ENCODE data around the gene HOXD4.

HOXD4 gene

DNA sequence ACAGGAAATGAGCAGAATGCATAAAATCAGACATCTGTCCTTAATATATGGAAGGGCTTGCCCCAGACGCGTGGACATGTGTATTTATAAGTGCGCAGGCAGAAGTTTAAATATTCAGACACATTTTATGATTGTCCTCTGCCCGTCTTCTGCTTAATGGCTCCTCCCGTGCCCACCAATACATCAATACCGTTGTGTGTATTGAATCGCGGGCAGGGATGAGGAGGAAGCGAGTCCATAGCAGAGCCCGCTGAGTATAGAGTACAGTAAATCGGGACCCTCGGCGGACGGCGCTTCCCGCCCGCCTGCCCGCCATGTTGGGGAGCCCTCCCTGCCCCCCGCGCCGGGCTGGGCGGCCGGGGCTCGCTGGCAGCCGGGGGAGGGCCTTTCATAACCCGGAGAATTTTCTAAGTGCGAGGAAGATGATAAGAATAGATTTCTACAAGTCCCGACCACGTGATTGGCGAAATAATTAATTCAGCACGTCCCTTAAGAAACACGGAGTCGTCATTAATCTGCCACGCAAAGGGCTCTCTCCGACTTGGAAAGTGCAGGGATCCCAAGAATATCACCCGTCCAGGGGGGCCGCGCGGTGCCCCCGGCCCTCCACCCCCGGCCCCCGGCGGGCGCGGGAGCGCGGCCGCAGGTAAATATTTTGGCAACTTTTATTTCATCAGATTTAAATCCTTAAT is 5.6 kb downstream of the HOXD4 start, which contains the start of gene HOXD3:
Gene HOXD3, plus strand, starts transcription at position 501 of the 692 bp plus-strand sequence. CDS start 11,808 bp downstream, outside the sequence.
- DNase-seq (ENCODE audit: low read depth) = no peak

DNA sequence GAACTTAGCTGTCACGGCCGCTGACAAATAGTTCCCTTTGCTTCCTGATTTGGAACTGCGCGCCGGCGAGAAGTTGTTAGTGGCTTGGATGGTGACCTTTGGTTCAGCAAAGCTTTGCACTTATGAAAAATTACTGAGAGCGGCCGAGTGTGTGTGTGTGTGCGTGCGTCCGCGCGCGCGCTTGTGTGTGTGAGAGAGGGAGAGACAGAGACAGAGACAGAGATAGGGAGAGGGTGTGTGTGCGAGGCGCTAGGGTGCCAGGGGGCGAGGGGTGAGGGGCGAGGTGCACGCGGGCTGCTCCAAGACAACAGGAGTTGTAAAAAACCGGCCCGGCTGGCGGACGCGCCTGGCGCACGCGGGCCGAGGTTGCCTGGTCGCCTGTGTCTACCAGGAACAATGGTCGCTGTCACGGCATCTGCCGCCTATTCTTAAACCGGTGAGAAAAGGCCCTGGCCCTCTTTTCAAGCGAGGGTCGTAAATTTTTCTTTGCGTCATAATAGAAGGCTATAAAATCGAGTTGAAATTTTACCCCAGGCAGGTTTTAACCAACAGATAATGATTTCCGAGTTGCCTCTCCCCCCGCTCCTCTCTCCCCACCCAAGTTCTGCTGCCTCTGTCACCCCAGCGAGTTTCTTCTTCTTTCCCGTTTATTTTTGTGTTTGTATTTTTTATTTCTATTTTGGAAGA is 6.3 kb downstream of the HOXD4 start:
- DNase-seq (ENCODE audit: low read depth) = no peak

DNA sequence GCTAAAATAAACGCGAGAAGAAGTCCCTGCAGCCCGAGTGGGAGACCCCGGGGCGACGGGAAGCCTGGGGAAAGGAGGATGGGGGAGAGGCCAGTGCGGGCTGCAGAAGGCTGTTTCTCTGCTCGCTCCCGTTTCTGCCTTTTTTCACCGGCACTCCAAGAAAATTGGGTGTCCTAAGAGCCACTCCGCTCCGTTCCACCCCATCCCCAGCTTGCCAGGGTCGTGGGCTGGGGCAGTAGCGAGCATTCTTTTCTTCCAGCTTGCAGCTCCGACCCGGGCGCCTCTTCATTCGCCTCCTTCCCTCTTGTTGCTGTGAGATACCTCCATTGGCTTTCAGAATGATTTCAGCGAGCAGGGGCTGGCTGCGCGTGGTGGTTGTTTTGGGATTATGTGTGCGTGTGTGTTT is 6.8 kb downstream of the HOXD4 start:
- no peak for DNase-seq (ENCODE audit: low read depth)

DNA sequence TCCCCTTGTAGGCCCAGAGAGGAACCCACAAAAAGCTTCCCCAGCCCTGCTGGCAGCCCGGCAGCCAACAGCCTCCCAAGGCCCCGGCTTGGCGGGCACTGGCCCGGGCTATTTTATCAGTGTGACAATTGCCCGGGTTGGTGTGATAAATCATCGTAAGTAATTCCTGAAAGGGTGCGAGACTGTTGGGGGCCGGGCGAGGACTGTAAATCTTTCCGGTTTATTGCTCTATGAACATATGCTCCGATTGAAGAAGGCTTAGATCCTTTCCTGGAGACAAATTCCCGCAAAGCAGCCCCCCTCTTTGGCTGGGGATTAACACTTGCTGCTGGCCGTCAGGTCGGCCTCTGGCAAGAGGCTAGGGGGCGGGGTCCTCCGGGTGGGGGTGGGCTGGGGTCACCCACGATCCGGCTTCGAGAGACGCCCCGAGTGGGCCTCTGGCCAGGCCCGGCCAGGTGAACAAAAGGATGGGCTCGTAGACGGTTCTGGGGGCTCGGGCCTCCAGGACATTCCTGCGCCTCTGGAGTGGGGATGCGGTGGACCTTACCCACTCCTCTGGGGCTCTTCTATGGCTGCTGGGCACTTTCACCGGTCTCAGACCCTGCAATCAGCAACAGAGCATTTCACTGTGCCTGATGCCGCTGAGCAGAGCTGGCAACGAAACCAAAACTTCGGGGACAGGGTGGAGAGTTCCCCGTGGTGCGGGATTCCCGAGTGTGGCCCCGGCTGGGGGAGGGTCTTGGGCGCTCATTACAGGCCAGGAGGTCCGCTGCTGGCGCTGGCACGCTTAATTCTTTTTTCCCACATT is 7.7 kb downstream of the HOXD4 start:
- no peak for DNase-seq (ENCODE audit: low read depth)

DNA sequence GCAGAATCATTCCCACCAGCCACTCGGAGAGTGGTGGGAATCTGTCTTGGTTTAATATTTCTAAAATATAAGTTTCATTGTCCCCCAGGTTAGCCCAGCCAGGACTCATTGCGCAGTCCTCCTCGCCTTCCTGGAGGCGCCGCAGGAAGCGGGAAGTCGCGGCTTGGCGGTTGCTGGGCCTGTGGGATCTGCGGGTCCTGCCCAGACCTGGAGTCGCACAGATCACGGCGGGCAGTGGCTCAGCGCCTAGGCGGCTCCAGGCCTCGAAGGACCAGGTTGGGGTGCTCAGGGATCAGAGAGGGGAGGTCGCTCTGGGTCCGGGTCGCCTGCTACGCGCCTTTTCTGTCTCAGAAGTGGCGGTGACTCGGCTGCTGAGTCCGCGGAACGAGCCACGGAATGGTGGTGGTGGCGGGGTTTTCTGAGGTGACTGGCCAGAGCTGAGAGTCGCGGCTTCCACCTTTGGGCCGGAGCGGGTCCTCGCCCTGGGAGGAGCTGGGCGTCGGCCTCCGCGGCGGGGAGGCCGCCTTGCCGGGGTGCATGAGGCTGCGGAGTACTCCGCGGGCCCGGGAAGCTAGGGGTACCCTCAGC is 8.4 kb downstream of the HOXD4 start:
- DNase-seq (ENCODE audit: low read depth) = no peak

DNA sequence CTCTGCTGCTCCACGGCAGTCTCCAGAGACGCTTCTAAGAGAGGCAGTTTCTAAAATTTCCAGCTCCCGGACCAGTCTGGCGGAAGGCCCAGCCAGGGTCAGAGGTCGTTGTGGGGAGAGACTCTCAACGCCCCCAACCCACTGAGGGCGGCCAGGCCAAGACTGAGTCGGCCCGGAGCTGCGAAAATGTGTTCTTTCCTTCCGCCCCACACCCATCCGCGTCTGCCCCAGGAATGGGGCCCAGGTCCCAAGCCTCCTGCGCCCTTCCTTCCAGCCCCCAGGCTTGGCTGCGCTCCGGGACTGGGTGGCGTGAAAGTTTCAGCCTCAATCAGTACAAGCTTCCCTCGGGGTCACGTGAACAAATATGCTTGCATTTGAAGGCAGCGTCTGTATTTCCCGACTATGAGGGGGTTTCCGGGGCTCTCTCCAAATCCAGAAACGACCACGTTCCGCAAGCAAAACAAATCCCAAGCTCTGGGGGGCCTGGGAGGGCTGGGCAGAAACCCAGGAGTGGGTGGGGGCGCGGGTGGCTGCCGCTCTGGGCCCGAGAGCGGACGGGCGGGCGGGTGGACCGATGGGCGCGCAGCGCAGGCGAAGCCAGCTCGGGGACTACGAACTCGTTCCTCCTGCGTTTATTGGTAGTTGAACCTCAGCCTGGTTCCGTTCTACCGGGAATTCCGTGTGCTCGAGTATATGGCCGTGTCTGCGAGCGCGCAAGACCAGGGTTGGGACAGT is 9.1 kb downstream of the HOXD4 start:
- no peak for DNase-seq (ENCODE audit: low read depth)

DNA sequence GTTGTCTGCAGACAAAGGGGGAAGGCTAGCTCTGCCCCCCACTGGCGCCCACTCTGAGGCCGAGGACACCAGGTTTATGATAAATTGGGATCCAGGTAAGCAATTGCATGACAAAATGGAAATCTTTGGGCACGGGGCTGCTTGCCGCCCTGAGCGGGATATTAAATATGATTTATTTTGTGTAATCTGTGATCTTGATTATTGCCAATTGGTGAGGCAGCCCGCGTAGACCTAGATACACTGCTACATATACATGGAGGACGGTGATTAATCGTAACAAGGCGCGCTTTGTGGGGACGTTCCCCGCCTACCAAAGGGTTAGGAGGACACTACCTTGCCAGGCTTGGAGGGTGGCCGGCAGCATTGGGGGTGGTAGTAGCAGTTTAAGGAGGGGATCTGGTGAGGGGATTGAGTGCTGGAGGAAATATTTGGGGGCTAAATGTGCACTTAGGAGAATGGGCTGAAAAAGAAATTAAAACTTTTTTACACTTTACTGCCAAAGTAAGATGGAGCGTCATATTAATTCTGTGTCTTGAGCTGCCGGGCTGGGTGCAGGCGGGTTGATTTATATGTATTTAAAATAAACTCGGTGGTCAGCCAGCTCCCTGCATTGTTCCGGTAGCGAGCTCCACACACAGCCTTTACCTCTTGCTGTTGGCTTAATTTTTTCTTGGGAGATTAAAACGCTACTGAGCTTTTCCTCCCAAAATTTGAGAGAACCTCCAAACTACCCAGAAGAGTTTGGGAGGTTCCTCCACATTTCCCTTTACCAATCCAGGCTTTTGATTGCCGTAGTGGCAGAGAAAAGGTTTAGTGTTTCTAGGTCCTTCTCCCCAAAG is 9.9 kb downstream of the HOXD4 start:
- DNase-seq (ENCODE audit: low read depth) = no peak

DNA sequence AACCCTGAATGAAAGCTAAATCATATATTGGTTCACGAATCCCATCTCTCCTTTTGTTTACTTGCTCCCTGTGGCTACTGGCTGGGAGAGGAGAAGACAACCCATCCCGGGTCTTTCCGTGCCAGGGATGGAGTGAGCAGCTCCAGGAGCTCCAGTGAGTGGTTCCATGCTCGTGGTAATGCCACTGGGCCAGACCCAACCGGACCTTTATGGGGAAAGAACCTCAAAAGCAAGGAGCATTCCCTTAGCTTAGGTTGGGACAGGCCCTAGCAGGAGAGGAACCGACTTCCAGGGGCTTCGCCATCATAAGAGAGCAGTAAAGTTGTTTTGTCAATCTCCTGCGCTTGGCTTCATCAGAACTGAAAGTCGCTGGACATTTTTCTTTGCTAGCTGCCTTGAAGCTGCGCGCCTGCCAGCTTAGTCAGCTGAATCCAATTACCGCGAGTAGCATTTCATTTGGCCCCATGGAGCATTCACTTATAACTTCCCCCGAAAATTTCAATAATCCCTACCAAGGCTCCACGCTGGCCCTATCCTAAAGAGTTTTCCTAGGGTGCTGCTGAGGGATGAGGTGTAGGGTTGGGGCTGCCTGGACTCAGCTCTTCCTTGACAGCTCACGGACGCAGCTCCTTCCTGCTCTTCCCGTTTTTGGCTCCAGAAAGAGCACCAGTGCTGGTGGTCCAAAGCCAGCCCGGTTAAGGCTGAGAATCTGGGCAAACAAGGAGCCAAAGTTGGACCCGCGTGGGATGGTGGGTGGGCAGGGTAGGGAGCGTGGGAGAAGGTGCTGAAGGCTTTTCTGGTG is 10.7 kb downstream of the HOXD4 start:
- DNase-seq (ENCODE audit: low read depth) = no peak

DNA sequence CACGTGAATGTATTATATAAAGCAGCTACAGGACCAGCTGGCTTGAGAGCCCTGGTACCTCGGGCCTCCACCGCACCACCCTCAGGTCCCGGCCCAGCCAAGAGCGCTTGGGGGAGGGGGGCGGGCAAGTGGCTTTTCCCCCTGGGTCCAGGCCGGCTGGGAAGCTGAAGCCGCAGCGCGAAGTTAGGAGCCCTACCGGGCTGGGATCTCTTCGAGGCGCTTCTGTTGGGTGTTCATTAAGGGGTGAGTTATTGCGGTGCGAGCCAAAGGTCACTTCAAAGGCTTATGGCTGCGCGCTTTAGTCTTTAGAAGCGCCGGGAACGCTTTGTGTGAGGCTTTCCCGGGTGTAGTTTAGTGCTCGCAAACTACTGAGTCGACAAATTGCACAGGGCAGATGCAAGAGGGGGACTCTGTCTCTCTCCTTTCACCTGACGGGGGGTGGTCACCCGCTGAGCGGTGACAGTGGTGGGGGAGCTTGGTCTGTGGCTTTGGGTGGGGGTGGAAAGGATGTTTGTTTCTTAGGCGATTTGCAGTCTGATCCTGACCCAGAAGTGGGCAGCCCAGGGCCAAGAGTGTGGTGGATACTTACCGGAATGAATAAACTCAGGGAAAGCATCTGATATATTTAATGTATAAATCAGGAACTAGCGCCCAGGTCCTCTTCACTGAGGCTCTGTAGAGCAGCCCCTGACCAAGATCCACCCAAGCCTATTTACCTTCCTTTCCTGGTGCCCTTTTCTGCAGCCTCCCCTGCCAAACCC is 11.7 kb downstream of the HOXD4 start:
- no peak for DNase-seq (ENCODE audit: low read depth)

DNA sequence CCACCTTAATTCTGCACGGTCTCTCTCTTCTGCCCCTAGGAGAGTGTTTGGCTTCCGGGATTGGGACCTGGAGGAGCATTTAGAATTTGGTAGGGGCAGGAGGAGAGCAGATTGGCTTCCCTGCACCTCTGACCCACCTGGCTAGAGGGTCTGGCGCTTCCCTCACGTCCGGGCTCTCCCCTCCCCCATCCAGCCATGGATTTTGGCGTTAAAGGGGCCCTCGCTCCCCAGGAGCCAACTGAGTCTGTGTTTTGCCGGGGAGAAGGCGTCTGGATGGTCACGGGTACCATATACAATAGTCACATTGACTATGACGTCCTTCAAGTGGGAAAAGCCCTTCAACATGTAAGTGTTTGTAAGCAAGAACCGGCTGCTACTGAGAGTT is 12.3 kb downstream of the HOXD4 start:
- no peak for DNase-seq (ENCODE audit: low read depth)

DNA sequence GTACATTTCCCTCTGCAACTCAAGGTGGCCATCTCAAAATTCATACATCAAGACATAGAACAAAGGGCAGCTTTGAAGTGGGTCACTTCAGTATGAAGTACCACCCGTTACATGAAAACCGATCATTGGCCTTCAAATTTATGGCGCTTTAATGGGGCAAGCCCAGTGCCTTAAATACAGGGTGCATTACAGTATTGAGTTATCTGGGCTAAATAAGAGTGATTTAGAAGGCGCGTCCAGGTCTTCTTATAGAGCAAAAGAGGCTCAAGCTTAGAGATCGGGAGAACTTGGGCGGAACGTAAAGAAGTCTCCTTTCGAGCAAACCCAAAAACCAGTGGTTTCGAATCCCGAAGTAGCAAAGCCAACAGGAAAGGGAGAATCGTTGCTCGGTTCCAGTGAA is 12.9 kb downstream of the HOXD4 start:
- DNase-seq (ENCODE audit: low read depth) = no peak

DNA sequence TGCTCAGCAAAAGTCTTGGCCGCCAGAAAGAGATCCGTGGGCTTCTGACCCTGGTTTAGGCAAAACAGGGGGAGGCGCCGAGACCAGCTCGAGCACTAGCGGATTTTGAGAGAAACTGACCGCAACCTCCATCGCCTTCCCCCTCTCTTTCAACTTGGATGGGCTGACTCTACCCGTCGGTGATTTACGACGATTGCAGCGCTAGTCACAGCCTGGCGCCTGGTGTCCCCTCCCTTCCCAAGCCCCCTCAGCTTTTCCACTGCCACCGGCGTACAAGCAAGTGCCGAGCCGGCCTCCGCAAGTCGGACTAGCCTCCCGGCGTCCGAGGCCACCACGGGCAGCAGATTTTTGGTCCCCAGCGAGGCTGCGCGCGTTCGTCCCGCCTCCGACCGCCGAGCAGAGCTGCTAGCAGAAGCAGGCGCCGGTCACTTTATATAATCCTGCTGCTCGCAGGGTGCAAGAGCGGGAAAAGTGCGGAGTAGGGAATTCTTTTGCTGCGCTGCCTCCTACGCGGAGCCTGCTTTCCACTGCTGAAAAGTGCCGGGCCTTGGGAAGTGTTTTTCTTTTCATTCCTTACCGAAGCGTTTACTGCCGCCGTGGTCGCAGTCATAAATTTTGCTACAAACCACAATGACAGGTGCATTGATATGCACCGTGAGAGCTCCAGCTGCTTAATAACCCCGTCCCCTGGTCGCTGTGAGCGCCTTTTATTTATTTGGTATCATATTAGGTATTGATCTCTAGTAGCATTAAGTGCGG is 13.4 kb downstream of the HOXD4 start:
- no peak for DNase-seq (ENCODE audit: low read depth)

DNA sequence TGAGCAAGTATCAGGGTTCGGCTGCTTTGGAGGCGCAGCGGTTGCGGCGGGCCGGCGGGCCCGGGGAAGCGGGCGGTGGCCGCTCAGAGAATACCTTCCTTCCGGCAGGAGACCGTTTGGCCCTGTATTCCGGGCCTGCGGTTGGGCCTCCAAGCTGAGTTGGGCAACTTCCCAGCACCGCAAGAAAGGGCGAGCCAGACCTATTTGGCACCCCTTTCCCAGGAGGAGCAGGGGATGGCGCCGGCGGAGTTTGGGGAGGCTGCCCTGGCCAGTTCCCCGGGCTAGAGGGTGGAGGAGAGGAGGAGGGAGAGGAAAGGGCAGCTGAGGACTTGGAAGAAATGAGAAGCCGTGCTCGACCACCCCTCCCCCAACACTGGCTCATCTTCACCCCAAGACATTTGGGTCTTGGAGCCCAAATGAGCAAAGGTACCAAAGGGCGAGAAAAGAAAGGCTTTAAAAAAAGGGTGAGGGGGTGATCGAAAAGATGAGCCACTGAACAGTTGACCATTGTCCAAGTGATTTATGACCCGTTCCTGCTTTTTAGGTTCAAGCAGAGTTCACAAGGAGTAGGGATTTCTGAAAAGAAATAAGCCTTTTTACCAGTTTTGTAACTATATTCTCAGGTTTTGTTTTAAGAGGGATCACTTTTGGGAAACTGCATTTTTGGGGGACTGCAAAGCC is 14.2 kb downstream of the HOXD4 start:
- DNase-seq (ENCODE audit: low read depth) = no peak

DNA sequence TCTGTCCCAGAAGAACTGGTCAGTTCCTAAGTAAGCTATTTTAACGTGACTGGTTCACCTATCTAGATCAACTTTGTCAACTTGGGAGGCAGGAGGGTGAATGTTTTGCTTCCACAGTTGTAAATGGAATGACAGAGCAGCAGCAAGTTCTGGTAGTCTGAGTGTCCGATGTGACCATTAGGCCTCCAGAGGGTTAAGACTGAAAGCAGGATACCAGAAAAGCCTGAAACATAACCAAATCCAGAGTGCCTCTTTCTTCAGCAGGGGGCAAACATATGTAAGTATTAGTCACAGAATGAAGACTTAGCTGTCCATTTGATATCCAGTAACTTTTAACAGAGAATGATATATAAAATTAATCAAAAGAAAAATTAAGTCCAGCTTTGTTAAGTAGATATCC is 14.9 kb downstream of the HOXD4 start:
- no peak for DNase-seq (ENCODE audit: low read depth)

DNA sequence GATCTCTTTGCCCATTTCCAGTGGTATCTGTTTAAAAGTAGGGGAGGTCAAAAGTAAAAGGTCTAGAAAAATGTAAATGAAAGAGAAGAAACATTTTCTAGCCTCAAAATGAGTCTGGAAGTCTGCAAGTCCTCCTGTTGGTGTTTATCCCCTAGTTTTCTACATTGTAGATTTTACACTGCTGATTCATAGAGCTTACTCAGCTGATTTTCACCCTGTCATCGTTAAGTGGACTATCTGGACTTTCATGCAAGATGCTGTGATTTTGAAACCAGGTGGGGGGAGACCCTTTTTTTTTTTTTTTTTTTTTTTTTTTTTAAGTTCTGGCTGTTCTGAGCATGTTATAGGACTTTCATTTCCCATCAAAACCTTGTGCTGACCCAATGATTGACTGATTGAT is 16.0 kb downstream of the HOXD4 start:
- DNase-seq (ENCODE audit: low read depth) = no peak

DNA sequence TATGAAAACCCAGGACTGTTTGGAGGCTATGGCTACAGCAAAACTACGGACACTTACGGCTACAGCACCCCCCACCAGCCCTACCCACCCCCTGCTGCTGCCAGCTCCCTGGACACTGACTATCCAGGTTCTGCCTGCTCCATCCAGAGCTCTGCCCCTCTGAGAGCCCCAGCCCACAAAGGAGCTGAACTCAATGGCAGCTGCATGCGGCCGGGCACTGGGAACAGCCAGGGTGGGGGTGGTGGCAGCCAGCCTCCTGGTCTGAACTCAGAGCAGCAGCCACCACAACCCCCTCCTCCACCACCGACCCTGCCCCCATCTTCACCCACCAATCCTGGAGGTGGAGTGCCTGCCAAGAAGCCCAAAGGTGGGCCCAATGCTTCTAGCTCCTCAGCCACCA is 17.8 kb downstream of the HOXD4 start:
- DNase-seq (ENCODE audit: low read depth) = no peak

DNA sequence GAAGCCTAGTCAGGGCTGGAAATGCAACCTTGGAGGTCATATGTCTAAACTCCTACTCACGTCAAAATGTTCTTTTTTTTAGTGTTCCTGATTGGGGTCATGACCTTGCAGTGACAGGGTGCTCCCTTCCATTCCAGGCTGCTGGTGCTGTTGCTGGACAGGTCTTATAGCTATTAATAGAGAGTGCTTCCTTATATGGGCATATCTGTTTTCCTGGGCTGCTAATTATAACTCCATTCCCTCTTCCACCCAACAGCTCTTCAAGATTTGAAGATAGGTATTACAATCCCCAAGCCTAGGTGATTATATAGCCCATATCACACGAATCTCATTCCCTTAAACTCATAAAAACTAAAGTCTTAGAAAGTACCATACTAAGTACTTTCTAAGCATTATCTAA is 18.4 kb downstream of the HOXD4 start:
- no peak for DNase-seq (ENCODE audit: low read depth)

All from activated T-cell treated with anti-CD3 and anti-CD28 coated beads for 48 hours (primary cell).